Measurements from ENCODE around the gene GYPA.
"Not testable (repeated sequence)": the region's sequence is repeated elsewhere in the genome, so short reads cannot be mapped to it uniquely, and the experiment has no call there.

DNA sequence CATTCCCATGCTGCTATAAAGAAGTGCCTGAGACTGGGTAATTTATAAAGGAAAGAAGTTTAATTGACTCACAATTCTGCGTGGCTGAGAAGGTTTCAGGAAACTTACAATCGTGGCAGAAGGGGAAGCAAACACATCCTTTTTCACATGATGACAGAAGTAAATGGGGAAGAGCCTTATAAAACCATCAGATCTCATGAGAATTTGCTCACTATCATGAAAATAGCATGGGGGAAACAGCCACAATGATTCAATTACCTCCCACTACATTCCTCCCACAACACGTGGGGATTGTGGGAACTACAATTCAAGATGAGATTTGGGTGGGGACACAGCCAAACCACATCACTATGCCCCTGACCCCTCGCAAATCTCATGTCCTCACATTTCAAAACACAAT, 46.5 kb downstream of the GYPA start:
- TF ChIP-seq, protein P1, sequence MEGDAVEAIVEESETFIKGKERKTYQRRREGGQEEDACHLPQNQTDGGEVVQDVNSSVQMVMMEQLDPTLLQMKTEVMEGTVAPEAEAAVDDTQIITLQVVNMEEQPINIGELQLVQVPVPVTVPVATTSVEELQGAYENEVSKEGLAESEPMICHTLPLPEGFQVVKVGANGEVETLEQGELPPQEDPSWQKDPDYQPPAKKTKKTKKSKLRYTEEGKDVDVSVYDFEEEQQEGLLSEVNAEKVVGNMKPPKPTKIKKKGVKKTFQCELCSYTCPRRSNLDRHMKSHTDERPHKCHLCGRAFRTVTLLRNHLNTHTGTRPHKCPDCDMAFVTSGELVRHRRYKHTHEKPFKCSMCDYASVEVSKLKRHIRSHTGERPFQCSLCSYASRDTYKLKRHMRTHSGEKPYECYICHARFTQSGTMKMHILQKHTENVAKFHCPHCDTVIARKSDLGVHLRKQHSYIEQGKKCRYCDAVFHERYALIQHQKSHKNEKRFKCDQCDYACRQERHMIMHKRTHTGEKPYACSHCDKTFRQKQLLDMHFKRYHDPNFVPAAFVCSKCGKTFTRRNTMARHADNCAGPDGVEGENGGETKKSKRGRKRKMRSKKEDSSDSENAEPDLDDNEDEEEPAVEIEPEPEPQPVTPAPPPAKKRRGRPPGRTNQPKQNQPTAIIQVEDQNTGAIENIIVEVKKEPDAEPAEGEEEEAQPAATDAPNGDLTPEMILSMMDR (IDR thresholded peaks at IDR 0.05): not testable (repeated sequence)
- not testable (repeated sequence) for TF ChIP-seq POLR2A (IDR thresholded peaks at IDR 0.05)

Measured in adrenal gland (tissue), 5 donors.